ENCODE measurements around the gene UCKL1.
A peak's percentile ranks its signal among the peaks of the same experiment; 100 is the strongest.

Gene UCKL1

DNA sequence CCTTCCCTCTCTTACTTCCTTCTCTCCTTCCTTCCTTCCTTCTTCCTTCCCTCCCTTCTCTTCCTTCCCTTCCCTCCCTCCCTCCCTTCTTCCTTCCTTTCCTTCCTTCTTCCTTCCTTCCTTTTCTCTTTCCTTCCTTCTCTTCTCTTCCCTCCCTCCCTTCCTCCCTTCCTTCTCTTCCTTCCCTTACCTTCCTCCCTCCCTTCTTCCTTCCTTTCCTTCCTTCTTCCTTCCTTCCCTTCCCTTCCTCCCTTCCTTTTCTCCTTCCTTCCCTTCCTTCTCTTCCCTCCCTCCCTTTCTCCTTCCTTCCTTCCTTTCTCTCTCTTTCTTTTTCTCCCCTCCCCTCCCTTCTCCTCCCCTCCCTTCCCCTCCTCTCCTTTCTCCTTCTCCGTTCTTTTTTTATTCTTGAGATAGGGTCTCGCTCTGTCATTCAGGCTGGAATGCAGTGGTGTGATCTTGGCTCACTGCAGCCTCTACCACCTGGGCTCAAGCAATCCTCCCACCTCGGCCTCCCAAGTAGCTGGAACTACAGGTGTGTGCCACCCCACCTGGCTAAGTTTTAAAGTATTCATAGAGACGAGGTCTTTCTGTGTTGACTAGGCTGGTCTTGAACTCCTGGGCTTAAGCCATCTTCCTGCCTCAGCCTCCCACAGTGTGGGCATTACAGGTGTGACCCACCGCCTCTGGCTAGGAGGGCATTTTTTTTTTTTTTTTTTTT is 14.7 kb upstream of the UCKL1 start:
- no peak for FAIRE-seq
- no peak for DNase-seq (ENCODE audit: insufficient read length, low spot score)
- TF ChIP-seq, protein P1, sequence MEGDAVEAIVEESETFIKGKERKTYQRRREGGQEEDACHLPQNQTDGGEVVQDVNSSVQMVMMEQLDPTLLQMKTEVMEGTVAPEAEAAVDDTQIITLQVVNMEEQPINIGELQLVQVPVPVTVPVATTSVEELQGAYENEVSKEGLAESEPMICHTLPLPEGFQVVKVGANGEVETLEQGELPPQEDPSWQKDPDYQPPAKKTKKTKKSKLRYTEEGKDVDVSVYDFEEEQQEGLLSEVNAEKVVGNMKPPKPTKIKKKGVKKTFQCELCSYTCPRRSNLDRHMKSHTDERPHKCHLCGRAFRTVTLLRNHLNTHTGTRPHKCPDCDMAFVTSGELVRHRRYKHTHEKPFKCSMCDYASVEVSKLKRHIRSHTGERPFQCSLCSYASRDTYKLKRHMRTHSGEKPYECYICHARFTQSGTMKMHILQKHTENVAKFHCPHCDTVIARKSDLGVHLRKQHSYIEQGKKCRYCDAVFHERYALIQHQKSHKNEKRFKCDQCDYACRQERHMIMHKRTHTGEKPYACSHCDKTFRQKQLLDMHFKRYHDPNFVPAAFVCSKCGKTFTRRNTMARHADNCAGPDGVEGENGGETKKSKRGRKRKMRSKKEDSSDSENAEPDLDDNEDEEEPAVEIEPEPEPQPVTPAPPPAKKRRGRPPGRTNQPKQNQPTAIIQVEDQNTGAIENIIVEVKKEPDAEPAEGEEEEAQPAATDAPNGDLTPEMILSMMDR (IDR thresholded peaks at IDR 0.05; ENCODE audit: insufficient read depth, missing control alignments) = no peak

DNA sequence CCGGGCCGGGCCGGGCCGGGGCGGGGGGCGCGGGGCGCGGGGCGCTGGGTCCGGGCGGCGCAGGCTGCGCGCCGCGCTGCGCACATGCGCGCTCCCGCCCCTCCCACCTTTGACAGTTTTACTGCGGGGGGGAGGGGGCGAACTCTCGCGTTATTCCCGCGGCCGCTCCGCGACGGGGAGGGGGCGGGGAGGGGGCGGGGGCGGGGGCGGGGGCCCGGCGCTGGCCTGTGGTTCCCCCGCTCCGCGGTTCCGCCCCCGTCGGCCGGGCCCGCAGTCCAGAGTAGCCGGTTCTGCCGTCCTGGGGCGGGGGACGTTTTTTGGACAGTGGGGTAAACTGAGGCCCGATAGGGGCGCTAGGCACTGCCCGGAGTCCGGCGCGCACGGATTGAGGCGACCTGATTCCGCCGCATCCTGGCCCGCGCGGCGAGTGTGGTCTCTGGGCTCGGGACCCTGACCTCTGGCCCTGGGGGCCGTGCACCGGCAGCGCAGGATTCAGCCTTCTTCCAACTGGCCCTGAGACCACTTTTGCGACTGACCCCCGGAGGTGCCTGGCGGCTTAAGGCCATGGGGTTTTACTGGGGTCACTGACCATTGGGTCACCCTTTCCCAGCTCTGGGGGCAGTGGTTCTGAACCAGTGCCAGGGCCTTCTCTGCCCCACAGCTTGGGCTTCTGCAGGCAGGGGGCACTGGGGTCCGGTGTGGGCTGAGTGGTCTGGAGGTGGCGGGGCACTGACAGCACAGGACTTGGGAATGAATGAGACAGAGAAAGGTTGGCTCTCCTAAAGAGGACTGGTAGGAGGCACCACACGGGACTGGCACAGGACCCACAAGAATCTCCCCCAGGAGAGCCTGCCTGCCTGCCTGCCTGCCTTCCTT is 13.9 kb upstream of the UCKL1 start, which contains the start of gene ZNF512B:
Gene ZNF512B, minus strand, starts transcription at position 93 of the 876 bp plus-strand sequence. CDS start 1,980 bp downstream, outside the sequence.
- TF ChIP-seq, protein P1 (IDR thresholded peaks at IDR 0.05; ENCODE audit: insufficient read depth, missing control alignments) = no peak
- DNase-seq (ENCODE audit: insufficient read length, low spot score) (peak; percentile 76), FAIRE-seq (no peak)

DNA sequence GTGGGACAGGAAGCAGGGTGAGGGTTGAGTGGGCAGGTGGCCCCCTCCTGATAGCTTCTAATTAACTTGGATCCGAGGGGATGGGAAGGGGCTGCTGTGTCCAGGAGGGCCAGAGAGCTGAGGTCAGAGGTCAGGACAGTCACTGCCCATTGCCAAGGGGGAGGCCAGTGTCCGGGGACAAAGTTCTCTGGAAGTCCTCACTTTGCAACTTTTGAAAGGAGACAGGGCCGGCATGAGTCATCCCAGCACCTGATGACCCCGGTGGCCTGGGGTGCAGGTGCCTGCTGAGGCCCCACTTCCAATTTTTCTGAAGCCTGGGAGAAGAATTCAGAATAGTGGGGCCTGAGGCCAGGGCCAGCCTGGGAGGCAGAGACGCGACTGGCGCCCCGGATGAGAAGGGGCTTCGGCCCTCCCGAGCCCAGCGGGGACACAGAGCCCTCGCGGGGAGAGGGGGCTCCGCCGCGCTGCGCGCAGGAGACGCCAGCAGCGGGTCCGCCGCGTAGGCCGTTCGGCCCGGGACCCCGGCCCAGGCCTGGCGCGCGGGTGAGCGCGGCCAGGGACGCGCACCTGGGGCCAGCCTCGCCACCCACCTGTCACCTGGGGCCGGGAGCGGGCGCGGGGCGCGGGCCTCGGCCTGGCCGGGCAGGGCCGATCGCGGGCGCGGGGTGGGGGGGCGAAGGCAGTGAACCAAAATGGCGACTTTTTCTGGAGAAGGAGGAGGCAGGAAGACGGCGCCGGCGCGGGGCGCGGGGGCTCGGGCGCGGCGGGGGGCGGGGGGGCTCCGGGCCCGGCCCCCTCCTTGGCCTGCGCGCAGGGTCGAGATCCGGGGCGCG is 12.9 kb upstream of the UCKL1 start:
- TF ChIP-seq, protein P1 (IDR thresholded peaks at IDR 0.05; ENCODE audit: insufficient read depth, missing control alignments) = no peak
- FAIRE-seq = no peak
- no peak for DNase-seq (ENCODE audit: insufficient read length, low spot score)

DNA sequence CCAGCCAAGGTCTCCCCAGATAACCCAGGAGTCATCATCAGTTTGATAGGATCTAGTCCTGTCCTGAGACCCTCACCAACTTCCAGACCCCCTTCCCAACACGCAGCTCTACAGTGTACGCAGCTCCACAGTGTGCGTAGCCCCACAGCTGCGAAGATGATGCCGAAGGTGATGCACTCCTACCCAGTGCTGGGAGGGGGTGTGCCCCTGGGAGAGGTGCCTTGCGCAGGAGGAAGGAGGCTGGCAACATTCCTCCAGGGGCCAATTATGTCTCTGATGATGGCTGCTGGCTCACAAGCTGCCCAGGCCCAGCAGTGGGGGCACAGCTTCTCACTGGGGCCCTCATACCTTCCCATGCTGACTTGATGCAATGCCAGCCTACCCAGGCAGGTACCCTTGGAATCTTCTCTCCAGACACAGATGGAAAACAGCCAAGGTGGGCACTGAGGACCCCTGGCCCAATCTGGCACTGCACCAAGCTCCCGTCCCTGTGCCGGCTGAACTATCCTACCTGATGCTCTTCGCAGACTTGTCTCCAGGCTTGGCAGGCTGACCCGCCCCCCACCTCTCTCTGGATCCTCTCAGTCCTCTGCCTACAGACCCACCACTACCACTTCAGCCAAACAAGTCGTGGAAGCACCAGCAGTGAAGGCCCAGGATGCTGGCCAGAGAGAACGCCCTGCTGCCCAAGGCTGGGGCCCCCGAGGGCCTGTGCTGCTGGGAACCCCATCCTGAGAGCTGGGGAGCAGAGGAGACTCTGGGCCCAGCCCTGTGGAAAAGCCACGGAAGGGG is 12.1 kb upstream of the UCKL1 start:
- DNase-seq (ENCODE audit: insufficient read length, low spot score) (no peak), FAIRE-seq (no peak)
- TF ChIP-seq, protein P1 (IDR thresholded peaks at IDR 0.05; ENCODE audit: insufficient read depth, missing control alignments) = no peak

DNA sequence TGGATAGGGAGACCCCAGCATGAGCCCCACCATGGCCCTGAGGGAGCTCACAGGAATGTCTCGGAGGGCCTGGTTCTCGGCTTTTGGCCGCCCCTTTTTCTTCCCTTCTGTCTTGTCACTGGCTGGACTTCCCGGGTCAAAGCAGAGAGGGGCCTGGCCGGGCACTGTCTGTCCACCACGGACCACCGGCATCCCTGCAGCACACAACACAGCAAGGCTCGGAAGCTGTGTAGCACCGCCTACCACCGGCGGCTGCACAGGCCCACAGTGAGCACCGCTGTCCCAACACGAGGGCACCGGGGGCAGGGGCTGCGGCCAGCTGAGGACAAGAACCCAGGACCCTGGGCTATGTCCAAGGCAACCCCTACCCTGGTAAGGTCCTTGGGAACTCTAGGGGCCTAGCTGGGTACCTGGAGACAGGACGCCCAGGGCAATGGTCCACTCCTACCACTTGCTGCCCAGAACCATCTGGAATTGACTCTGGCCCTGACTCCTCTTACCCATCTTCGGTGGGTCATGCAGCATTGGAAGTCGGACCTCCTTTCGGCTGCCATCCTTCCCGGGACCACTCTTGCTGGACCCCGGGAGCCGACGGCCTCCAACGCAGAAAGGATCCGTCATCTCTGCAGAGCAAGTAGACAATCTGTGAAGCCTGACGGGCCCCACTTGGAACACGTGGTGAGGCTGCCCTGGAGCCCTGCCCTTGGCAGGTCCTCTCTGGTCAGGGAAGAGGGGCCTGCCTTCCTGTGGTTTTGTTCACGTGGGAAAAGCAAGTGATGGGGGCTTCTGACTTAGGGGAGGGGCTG is 11.3 kb upstream of the UCKL1 start:
- TF ChIP-seq, protein P1 (IDR thresholded peaks at IDR 0.05; ENCODE audit: insufficient read depth, missing control alignments) = no peak
- DNase-seq (ENCODE audit: insufficient read length, low spot score) (no peak), FAIRE-seq (no peak)

DNA sequence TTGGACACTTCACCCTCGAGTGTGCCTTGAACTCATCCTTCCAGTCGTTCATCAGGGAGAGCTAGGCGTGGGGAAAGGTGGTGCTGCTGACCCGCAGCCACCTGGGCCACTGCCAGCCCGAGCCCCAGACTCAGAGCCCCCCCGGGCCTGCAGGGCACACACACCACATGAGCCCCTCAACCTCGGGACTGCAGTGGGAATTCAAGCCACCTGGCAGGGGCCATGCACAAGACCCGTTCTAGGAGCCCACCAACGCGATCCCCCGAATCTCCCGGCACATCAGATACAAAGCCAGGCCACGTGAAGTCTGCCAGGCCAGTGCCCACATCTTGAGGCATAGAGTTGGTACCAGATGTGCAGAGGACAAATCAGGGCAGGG is 10.7 kb upstream of the UCKL1 start:
- TF ChIP-seq, protein P1 (IDR thresholded peaks at IDR 0.05; ENCODE audit: insufficient read depth, missing control alignments) = no peak
- DNase-seq (ENCODE audit: insufficient read length, low spot score) = no peak
- FAIRE-seq = no peak
